Loucy (cell line): Measurements from ENCODE around the gene VIPR2.

ENCODE experiments used
- H2AFZ ChIP-seq: fragments of 200-600 bp; sonication (generic); 2 replicates; pipeline ENCODE4 v1.6.0; 2016; ENCODE audit warnings: antibody characterized with exemption, mild to moderate bottlenecking, low read length, moderate library complexity
- H3F3A ChIP-seq: fragments of 200-600 bp; 2 replicates; pipeline ENCODE4 v1.6.0; 2016; ENCODE audit warnings: antibody characterized with exemption, low read depth, mild to moderate bottlenecking
- H3K27me3 ChIP-seq: fragments of 200-600 bp; sonication (generic); 2 replicates; pipeline ENCODE4 v1.6.1; 2014; ENCODE audit warnings: low read length, mild to moderate bottlenecking; ENCODE audit not compliant: insufficient read depth, poor library complexity, severe bottlenecking
- H3K36me3 ChIP-seq: fragments of 200-600 bp; sonication (generic); 2 replicates; pipeline ENCODE4 v1.6.1; 2016; ENCODE audit warnings: low read length; ENCODE audit not compliant: insufficient read depth
- H3K4me1 ChIP-seq: fragments of 200-600 bp; sonication (generic); 2 replicates; pipeline ENCODE4 v1.5.1; 2014; ENCODE audit warnings: low read length, mild to moderate bottlenecking; ENCODE audit not compliant: insufficient read depth, poor library complexity, severe bottlenecking
- H3K4me2 ChIP-seq: fragments of 200-600 bp; sonication (generic); 2 replicates; pipeline ENCODE4 v1.6.0; 2014; ENCODE audit warnings: antibody characterized with exemption, low read length, low read depth, mild to moderate bottlenecking; ENCODE audit not compliant: poor library complexity, severe bottlenecking
- H3K4me3 ChIP-seq: fragments of 200-600 bp; sonication (generic); 2 replicates; pipeline ENCODE4 v1.5.1; 2014; ENCODE audit warnings: low read length, mild to moderate bottlenecking, mixed read lengths; ENCODE audit not compliant: poor library complexity, severe bottlenecking
- H3K79me2 ChIP-seq: fragments of 200-600 bp; sonication (generic); 2 replicates; pipeline ENCODE4 v1.6.1; 2014; ENCODE audit warnings: low read length; ENCODE audit not compliant: insufficient read depth
- H3K9ac ChIP-seq: fragments of 200-600 bp; sonication (generic); 2 replicates; pipeline ENCODE4 v1.6.0; 2014; ENCODE audit warnings: mild to moderate bottlenecking, low read depth, low read length, moderate library complexity; ENCODE audit not compliant: poor library complexity, severe bottlenecking
- H3K9me2 ChIP-seq: fragments of 200-600 bp; sonication (generic); replicated peaks from 2 replicates; pipeline ENCODE4 v1.6.1; 2016; ENCODE audit warnings: low read depth, low read length, mixed read lengths
- H3K9me3 ChIP-seq: fragments of 200-600 bp; sonication (generic); 2 replicates; pipeline ENCODE4 v1.6.1; 2014; ENCODE audit warnings: mild to moderate bottlenecking, antibody characterized with exemption, low read length, low read depth; ENCODE audit not compliant: insufficient read depth
- H4K20me1 ChIP-seq: fragments of 200-600 bp; sonication (generic); 2 replicates; pipeline ENCODE4 v1.6.0; 2014; ENCODE audit warnings: antibody characterized with exemption, low read length, mild to moderate bottlenecking; ENCODE audit not compliant: insufficient read depth, poor library complexity, severe bottlenecking
- EZH2phosphoT487 ChIP-seq: fragments of 200-600 bp; IDR thresholded peaks from 2 replicates; pipeline ENCODE4 v1.6.1; 2018; ENCODE audit warnings: antibody characterized with exemption, mild to moderate bottlenecking, moderate library complexity, borderline replicate concordance
- TF ChIP-seq, protein P1 (sequence below): fragments of 200-600 bp; sonication (generic); conservative IDR thresholded peaks from 2 replicates; pipeline ENCODE4 v1.5.1; 2014; ENCODE audit warnings: mild to moderate bottlenecking, antibody characterized with exemption, low read length

The VIPR2 gene

GRCh38 chr7:159160450-159160849, 15.8 kb upstream of the VIPR2 start:
- TF ChIP-seq, protein P1, sequence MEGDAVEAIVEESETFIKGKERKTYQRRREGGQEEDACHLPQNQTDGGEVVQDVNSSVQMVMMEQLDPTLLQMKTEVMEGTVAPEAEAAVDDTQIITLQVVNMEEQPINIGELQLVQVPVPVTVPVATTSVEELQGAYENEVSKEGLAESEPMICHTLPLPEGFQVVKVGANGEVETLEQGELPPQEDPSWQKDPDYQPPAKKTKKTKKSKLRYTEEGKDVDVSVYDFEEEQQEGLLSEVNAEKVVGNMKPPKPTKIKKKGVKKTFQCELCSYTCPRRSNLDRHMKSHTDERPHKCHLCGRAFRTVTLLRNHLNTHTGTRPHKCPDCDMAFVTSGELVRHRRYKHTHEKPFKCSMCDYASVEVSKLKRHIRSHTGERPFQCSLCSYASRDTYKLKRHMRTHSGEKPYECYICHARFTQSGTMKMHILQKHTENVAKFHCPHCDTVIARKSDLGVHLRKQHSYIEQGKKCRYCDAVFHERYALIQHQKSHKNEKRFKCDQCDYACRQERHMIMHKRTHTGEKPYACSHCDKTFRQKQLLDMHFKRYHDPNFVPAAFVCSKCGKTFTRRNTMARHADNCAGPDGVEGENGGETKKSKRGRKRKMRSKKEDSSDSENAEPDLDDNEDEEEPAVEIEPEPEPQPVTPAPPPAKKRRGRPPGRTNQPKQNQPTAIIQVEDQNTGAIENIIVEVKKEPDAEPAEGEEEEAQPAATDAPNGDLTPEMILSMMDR, result no peak
- TF ChIP-seq EZH2phosphoT487, result no peak

DNA sequence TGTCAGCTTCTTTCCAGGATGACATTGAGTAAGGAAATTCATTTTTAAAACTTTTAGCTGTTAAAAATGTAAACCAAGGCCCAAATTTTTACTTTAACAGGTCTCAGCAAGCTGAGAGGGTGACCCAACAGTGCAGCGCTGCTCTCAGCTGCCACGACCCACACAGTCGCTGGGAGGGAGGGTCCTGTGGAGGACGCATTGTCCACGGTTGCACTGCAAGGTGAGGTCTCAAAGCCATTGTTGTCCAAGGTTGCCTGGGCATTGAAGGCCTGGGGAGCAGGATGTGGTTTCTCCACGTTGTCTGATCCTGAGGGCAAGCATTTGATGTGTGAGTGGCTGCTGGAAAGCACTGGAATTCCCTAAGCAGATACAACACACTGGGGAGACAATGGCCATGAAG, 15.1 kb upstream of the VIPR2 start:
- Histone ChIP-seq H3K79me2 (no peaks in the 10 kb centered on the region), H3K4me2 (no peak overlapping the region), H3K4me1 (no peaks in the 10 kb centered on the region), H4K20me1 (no peaks in the 10 kb centered on the region), H3K36me3 (no peaks in the 10 kb centered on the region), H2AFZ (no peak overlapping the region), H3K4me3 (no peak overlapping the region), H3K9me2 (no peaks in the 10 kb centered on the region), H3K9me3 (peaks cover 14% of the 10 kb centered on the region; the same call in 1 of the 2 replicates), H3K9ac (no peak overlapping the region), H3K27me3 (no peaks in the 10 kb centered on the region), H3F3A (no peaks in the 10 kb centered on the region)
- TF ChIP-seq EZH2phosphoT487, result no peak
- TF ChIP-seq, protein P1, result no peak

More at GRCh38 chr7:159160450-159160849, 15.8 kb upstream of the VIPR2 start:
- Histone ChIP-seq H3F3A (no peaks in the 10 kb centered on the region), H2AFZ (no peak overlapping the region), H4K20me1 (no peaks in the 10 kb centered on the region), H3K9me2 (no peaks in the 10 kb centered on the region), H3K4me3 (no peak overlapping the region), H3K36me3 (no peaks in the 10 kb centered on the region), H3K4me2 (no peak overlapping the region), H3K9me3 (peaks cover 16% of the 10 kb centered on the region; the same call in 1 of the 2 replicates), H3K4me1 (no peaks in the 10 kb centered on the region), H3K9ac (no peak overlapping the region), H3K27me3 (no peaks in the 10 kb centered on the region), H3K79me2 (no peaks in the 10 kb centered on the region)

- Histone ChIP-seq H3K4me1 (no peaks in the 10 kb centered on the region), H3F3A (no peaks in the 10 kb centered on the region), H3K9me3 (peaks cover 17% of the 10 kb centered on the region; the same call in 1 of the 2 replicates), H3K9me2 (no peaks in the 10 kb centered on the region), H3K4me2 (no peak overlapping the region), H3K79me2 (no peaks in the 10 kb centered on the region), H3K36me3 (no peaks in the 10 kb centered on the region), H3K27me3 (no peaks in the 10 kb centered on the region), H4K20me1 (no peaks in the 10 kb centered on the region), H2AFZ (no peak overlapping the region), H3K4me3 (no peak overlapping the region), H3K9ac (no peak overlapping the region)
- TF ChIP-seq EZH2phosphoT487, result no peak
- TF ChIP-seq, protein P1, result no peak
Measured at GRCh38 chr7:159158888-159159405, 14.3 kb upstream of the VIPR2 start.
